ENCODE measurements around the gene DGCR6L.

GRCh38 chr22:20295262-20296064 is 24.4 kb downstream of the DGCR6L start:
- TF ChIP-seq CTCF (IDR thresholded peaks at IDR 0.05 in 2 of 3, conservative IDR thresholded peaks at IDR 0.05 in 1 of 3; ENCODE audit: control insufficient read depth in 2 of 3, extremely low read depth in 1 of 3, insufficient read depth in 1 of 3, low read depth in 3 of 3, low read length in 3 of 3) (no peak), CEBPB (IDR thresholded peaks at IDR 0.05; ENCODE audit: borderline replicate concordance in 1 of 2, low read depth in 2 of 2, low read length in 2 of 2) (no peak), GABPA (IDR thresholded peaks at IDR 0.05; ENCODE audit: low read depth) (no peak), HDGF (IDR thresholded peaks at IDR 0.05) (no peak), EZH2 (IDR thresholded peaks at IDR 0.05; ENCODE audit: borderline replicate concordance, control insufficient read depth, low read depth, low read length) (no peak), ZNF274 (IDR thresholded peaks at IDR 0.05; ENCODE audit: insufficient read depth, insufficient read length) (no peak), SIN3A (IDR thresholded peaks at IDR 0.05; ENCODE audit: low read depth, low read length) (no peak), ATF2 (IDR thresholded peaks at IDR 0.05; ENCODE audit: low read length) (no peak), POLR2A (IDR thresholded peaks at IDR 0.05; ENCODE audit: low read depth, low read length) (no peak)

Data from GM12878 (cell line).